ENCODE measurements around the gene PRDM1. TPM values are rescaled to one million over a fixed set of nuclear protein-coding genes. Genes with fewer than 3 reads are reported as not detected.
A peak's percentile ranks its signal among the peaks of the same experiment; 100 is the strongest.

Gene PRDM1
- total and polyA plus RNA-seq, 2 of the 13 experiments (the other 11 are each of a cell fraction or from before 2014, with no cell fraction given): 0.13 TPM; not detected in 1

GRCh38 chr6:106134906-106135634, 48.9 kb downstream of the PRDM1 start (continued):
- TF ChIP-seq ATM (IDR thresholded peaks at IDR 0.05; ENCODE audit: borderline replicate concordance) (no peak), KDM2A (CRISPR knock-in tag; IDR thresholded peaks at IDR 0.05; ENCODE audit: borderline replicate concordance, low read depth) (peak; percentile 29; the same call in 1 of the 2 replicates), NFE2L1 (CRISPR knock-in tag; IDR thresholded peaks at IDR 0.05; ENCODE audit: borderline replicate concordance) (peak; percentile 46; the same call in 1 of the 2 replicates), ARID5B (CRISPR knock-in tag; IDR thresholded peaks at IDR 0.05) (peak; percentile 31; the same call in 1 of the 2 replicates), KLF15 (CRISPR knock-in tag; IDR thresholded peaks at IDR 0.05; ENCODE audit: borderline replicate concordance) (no peak), NFE2L2 (IDR thresholded peaks at IDR 0.05; ENCODE audit: low read length) (peak; percentile 85), HNF4G (IDR thresholded peaks at IDR 0.05; ENCODE audit: borderline replicate concordance, low read depth, low read length) (no peak), HNF4G (CRISPR knock-in tag; IDR thresholded peaks at IDR 0.05; ENCODE audit: borderline replicate concordance, low read depth) (no peak)
